DOHH2 (cell line): ENCODE data around the gene GRB7.

ENCODE experiments used
- EZH2phosphoT487 ChIP-seq: fragments of 200-600 bp; sonication (generic); IDR thresholded peaks from 2 replicates; pipeline ENCODE4 v1.6.1; 2017; ENCODE audit warnings: borderline replicate concordance, mild to moderate bottlenecking, antibody characterized with exemption, low read length, moderate library complexity, mixed read lengths
- TF ChIP-seq, protein P1 (sequence below): fragments of 200-600 bp; sonication (generic); IDR thresholded peaks from one replicate; pipeline ENCODE4 v1.5.1; 2014; ENCODE audit warnings: antibody characterized with exemption, mild to moderate bottlenecking, low read depth, low read length; ENCODE audit not compliant: poor library complexity, severe bottlenecking

DNA sequence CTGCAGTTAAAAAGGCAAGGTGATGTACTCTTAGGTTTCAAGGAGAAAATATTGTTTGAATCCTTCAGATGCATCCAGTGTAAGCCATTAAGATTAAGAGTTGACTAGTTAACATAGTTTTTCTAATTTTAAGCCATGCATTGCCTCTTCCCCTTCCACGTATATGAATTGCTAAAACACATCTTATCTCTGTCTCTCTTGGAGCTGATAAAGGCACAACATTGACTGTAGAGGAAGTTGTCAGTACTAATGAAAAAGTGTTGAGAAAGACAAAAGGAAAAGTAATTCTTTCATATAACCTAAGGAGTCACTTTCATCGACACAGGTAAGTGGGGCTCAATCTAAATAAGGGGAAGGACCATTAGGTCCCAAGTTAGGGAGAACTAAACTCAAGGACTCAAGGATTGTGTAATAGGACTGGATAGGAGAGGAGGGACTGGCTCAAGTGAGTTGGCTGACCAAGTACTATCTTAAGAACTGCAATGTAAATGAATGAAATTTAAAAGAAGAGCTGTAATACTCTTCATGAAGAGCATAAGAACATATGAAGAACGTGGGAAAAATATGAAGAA, 55.6 kb downstream of the GRB7 start:
- TF ChIP-seq, protein P1, sequence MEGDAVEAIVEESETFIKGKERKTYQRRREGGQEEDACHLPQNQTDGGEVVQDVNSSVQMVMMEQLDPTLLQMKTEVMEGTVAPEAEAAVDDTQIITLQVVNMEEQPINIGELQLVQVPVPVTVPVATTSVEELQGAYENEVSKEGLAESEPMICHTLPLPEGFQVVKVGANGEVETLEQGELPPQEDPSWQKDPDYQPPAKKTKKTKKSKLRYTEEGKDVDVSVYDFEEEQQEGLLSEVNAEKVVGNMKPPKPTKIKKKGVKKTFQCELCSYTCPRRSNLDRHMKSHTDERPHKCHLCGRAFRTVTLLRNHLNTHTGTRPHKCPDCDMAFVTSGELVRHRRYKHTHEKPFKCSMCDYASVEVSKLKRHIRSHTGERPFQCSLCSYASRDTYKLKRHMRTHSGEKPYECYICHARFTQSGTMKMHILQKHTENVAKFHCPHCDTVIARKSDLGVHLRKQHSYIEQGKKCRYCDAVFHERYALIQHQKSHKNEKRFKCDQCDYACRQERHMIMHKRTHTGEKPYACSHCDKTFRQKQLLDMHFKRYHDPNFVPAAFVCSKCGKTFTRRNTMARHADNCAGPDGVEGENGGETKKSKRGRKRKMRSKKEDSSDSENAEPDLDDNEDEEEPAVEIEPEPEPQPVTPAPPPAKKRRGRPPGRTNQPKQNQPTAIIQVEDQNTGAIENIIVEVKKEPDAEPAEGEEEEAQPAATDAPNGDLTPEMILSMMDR, result no peak
- TF ChIP-seq EZH2phosphoT487, result no peak
